Spinal cord (tissue), 10 donors: ENCODE data around the gene FUT9. TPM values are rescaled to one million over a fixed set of nuclear protein-coding genes. Genes with fewer than 3 reads are reported as not detected.

ENCODE experiments used
- DNase-seq, 6 donors: peaks; one replicate each; pipeline versions ENCODE4 v3.0.0 to v3.0.0-alpha.2; 2013 to 2015; ENCODE audit warnings: low spot score in 6 of 6, low read depth in 4 of 6
- H3K27ac ChIP-seq: one replicate; pipeline ENCODE4 v1.5.1; 2013; ENCODE audit warnings: low read depth, low read length, control low read depth
- H3K27me3 ChIP-seq: one replicate; pipeline ENCODE4 v1.6.1; 2013; ENCODE audit warnings: low read length; ENCODE audit not compliant: control insufficient read depth, insufficient read depth
- H3K36me3 ChIP-seq: one replicate; pipeline ENCODE4 v1.6.1; 2013; ENCODE audit warnings: low read length; ENCODE audit not compliant: control insufficient read depth, insufficient read depth
- H3K4me1 ChIP-seq: one replicate; pipeline ENCODE4 v1.6.1; 2013; ENCODE audit warnings: low read length; ENCODE audit not compliant: control insufficient read depth, insufficient read depth
- H3K4me3 ChIP-seq: one replicate; pipeline ENCODE4 v1.5.1; 2013; ENCODE audit warnings: low read depth, low read length, control low read depth
- H3K9me3 ChIP-seq: one replicate; pipeline ENCODE4 v1.6.1; 2013; ENCODE audit warnings: low read length; ENCODE audit not compliant: control insufficient read depth, insufficient read depth
- WGBS: methylation state at CpG from one replicate; pipeline ENCODE4 v1.1.5; 2013; ENCODE audit warnings: missing lambda C conversion rate; ENCODE audit not compliant: insufficient coverage; 5-methylcytosine and 5-hydroxymethylcytosine counted together
- polyA plus RNA-seq, 2 donors: library from polyadenylated mRNA; unstranded; fragments of 120-200 nt; gene quantifications; one replicate each; pipeline ENCODE4 v1.2.1, GENCODE V29; 2013; ENCODE audit not compliant: insufficient read length in 2 of 2
- total RNA-seq, 2 donors: library from RNA; depleted of rRNA in 1 of 2; stranded (reverse); fragments of 120-200 nt in 1 of 2; fragments of >200 nt in 1 of 2; gene quantifications; one replicate each; pipeline versions ENCODE4 v1.2.3 to v1.2.4, GENCODE V29; 2013 to 2014
- donor health status: healthy.

Gene FUT9
- total and polyA plus RNA-seq, 4 donors = 17.4 to 89.4 (median 33.5) TPM

GRCh38 chr6:96059586-96059985 lies 43.8 kb downstream of the FUT9 start:
- whole genome bisulfite sequencing = no CpG with 5 or more reads among the region's 1 CpG
- Histone ChIP-seq H3K27me3 (no peaks in the 10 kb centered on the region), H3K4me1 (no peaks in the 10 kb centered on the region), H3K9me3 (no peaks in the 10 kb centered on the region), H3K36me3 (no peaks in the 10 kb centered on the region), H3K27ac (peak overlapping the region; percentile 84), H3K4me3 (no peak overlapping the region)
- DNase-seq = no peak

- H3K27ac ChIP-seq = no peak overlapping the region
- no peak for DNase-seq
- WGBS = no CpG with 5 or more reads among the region's 2 CpGs
Observed at GRCh38 chr6:96060249-96060648, 44.5 kb downstream of the FUT9 start.

GRCh38 chr6:96065213-96065612 lies 49.4 kb downstream of the FUT9 start:
- Histone ChIP-seq H3K4me3 (no peak overlapping the region), H3K36me3 (no peaks in the 10 kb centered on the region), H3K27me3 (no peaks in the 10 kb centered on the region), H3K4me1 (no peaks in the 10 kb centered on the region), H3K27ac (no peak overlapping the region), H3K9me3 (no peaks in the 10 kb centered on the region)
- DNase-seq = peak in 1 of 6 donors; percentile 58
- WGBS = no CpG with 5 or more reads among the region's 2 CpGs

More at GRCh38 chr6:96060249-96060648, 44.5 kb downstream of the FUT9 start:
- no peak overlapping the region for H3K4me3 ChIP-seq
- H3K4me1 ChIP-seq = no peaks in the 10 kb centered on the region
- H3K9me3 ChIP-seq = no peaks in the 10 kb centered on the region
- H3K36me3 ChIP-seq = no peaks in the 10 kb centered on the region
- no peaks in the 10 kb centered on the region for H3K27me3 ChIP-seq

GRCh38 chr6:96066376-96066775 lies 50.6 kb downstream of the FUT9 start:
- no CpG with 5 or more reads among the region's 1 CpG for WGBS
- no peaks in the 10 kb centered on the region for H3K36me3 ChIP-seq
- DNase-seq = no peak
- H3K4me3 ChIP-seq = no peak overlapping the region
- H3K9me3 ChIP-seq = no peaks in the 10 kb centered on the region
- H3K27ac ChIP-seq = no peak overlapping the region
- H3K27me3 ChIP-seq = no peaks in the 10 kb centered on the region
- no peaks in the 10 kb centered on the region for H3K4me1 ChIP-seq

GRCh38 chr6:96073555-96073954 lies 57.8 kb downstream of the FUT9 start:
- no peaks in the 10 kb centered on the region for H3K36me3 ChIP-seq
- WGBS = no CpG with 5 or more reads among the region's 3 CpGs
- H3K9me3 ChIP-seq = no peaks in the 10 kb centered on the region
- H3K27ac ChIP-seq = no peak overlapping the region
- H3K4me3 ChIP-seq = no peak overlapping the region
- peaks cover 3% of the 10 kb centered on the region for H3K4me1 ChIP-seq
- H3K27me3 ChIP-seq = no peaks in the 10 kb centered on the region
- DNase-seq = peak in 1 of 6 donors; percentile 41

GRCh38 chr6:96074006-96074405 lies 58.2 kb downstream of the FUT9 start:
- no peaks in the 10 kb centered on the region for H3K36me3 ChIP-seq
- H3K27me3 ChIP-seq = no peaks in the 10 kb centered on the region
- H3K4me1 ChIP-seq = peaks cover 3% of the 10 kb centered on the region
- H3K27ac ChIP-seq = no peak overlapping the region
- DNase-seq = peak in 1 of 6 donors; percentile 35
- no peak overlapping the region for H3K4me3 ChIP-seq
- WGBS = no CpG with 5 or more reads among the region's 3 CpGs
- H3K9me3 ChIP-seq = no peaks in the 10 kb centered on the region

- Histone ChIP-seq H3K4me1 (peaks cover 3% of the 10 kb centered on the region), H3K9me3 (no peaks in the 10 kb centered on the region), H3K27me3 (no peaks in the 10 kb centered on the region), H3K4me3 (no peak overlapping the region), H3K36me3 (no peaks in the 10 kb centered on the region), H3K27ac (no peak overlapping the region)
- WGBS = no CpG with 5 or more reads among the region's 1 CpG
- no peak for DNase-seq
Observed at GRCh38 chr6:96075826-96076225, 60.1 kb downstream of the FUT9 start.

GRCh38 chr6:96086745-96087144 lies 71.0 kb downstream of the FUT9 start:
- peak in 1 of 6 donors; percentile 25 for DNase-seq
- no peaks in the 10 kb centered on the region for H3K36me3 ChIP-seq
- H3K4me3 ChIP-seq = no peak overlapping the region
- H3K9me3 ChIP-seq = no peaks in the 10 kb centered on the region
- H3K27me3 ChIP-seq = no peaks in the 10 kb centered on the region
- H3K4me1 ChIP-seq = no peaks in the 10 kb centered on the region
- WGBS = no CpG with 5 or more reads among the region's 3 CpGs
- H3K27ac ChIP-seq = no peak overlapping the region

GRCh38 chr6:96089173-96089572 lies 73.4 kb downstream of the FUT9 start:
- no peak overlapping the region for H3K4me3 ChIP-seq
- WGBS = no CpG with 5 or more reads among the region's 1 CpG
- no peaks in the 10 kb centered on the region for H3K9me3 ChIP-seq
- no peaks in the 10 kb centered on the region for H3K36me3 ChIP-seq
- H3K27ac ChIP-seq = no peak overlapping the region
- no peaks in the 10 kb centered on the region for H3K4me1 ChIP-seq
- DNase-seq = no peak
- H3K27me3 ChIP-seq = no peaks in the 10 kb centered on the region

GRCh38 chr6:96094077-96094476 lies 78.3 kb downstream of the FUT9 start:
- H3K27ac ChIP-seq = no peak overlapping the region
- WGBS = no CpG with 5 or more reads among the region's 1 CpG

More at GRCh38 chr6:96094077-96094476, 78.3 kb downstream of the FUT9 start:
- Histone ChIP-seq H3K36me3 (no peaks in the 10 kb centered on the region), H3K4me3 (no peak overlapping the region), H3K9me3 (no peaks in the 10 kb centered on the region), H3K27me3 (no peaks in the 10 kb centered on the region), H3K4me1 (no peaks in the 10 kb centered on the region)
- DNase-seq = no peak
